ENCODE results near the gene LRRC46. TPM values are rescaled to one million over a fixed set of nuclear protein-coding genes. Genes with fewer than 3 reads are reported as not detected.

LRRC46 gene
- total and polyA plus RNA-seq, 9 of the 15 experiments (the other 6 are each of a cell fraction or from before 2014, with no cell fraction given), result 0.39 to 1.4 (median 0.53) TPM; not detected in 1

DNA sequence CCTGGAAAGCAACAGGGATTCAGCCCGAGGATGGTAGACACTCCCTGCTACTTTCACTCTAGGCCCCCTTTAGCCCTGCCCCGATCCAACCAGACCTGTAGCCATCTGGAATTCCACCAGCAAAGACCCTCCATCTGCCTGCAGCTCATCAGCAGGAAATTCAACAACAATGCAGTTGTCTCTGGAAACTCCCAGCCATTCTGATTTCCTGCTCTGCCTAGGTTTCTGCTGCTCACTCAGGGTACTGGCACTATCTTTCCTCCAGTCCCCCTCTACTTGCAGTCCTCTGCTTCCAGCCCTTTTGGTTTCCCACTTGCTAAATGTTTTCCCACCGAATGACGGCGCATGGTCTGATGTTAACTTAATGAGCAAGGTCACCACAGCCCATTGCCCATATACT, 22.1 kb downstream of the LRRC46 start:
- H3K9me1 ChIP-seq (ENCODE audit: control insufficient read depth, insufficient read depth, low read length), result no peaks in the 10 kb centered on the region
- H4K20me1 ChIP-seq (replicated peaks; ENCODE audit: control insufficient read depth, insufficient read depth, low read length), result no peaks in the 10 kb centered on the region
- ChIA-PET POLR2A (interaction anchor here (1.0 kb wide), 2 partner anchors 13 to 38 kb away, joined by 3 read pairs; no protein-coding TSS in a partner anchor), CTCF (ENCODE audit: low intra/inter-chr PET ratio) (interaction anchor here (1.3 kb wide), 1 partner anchor 12 kb away, joined by 4 read pairs; the partner anchor contains the start of gene SCRN2)
- FAIRE-seq (no peak), DNase-seq (ENCODE audit: extremely low read depth in 1 of 4, low spot score in 3 of 4) (no peak), ATAC-seq (no peak)
- no peaks in the 10 kb centered on the region for H3K36me3 ChIP-seq (ENCODE audit: control insufficient read depth, insufficient read depth, low read length)
- H3K4me1 ChIP-seq (replicated peaks in 1 of 2; ENCODE audit: control insufficient read depth in 2 of 2, insufficient read depth in 2 of 2, low read length in 2 of 2), result peaks cover 31 to 33% of the 10 kb centered on the region in 2 experiments; a peak in 4 of 5 replicates
- no peaks in the 10 kb centered on the region for H3K9me3 ChIP-seq (replicated peaks; ENCODE audit: control insufficient read depth, insufficient read depth, low read depth, low read length)
- no peak overlapping the region for H3K4me2 ChIP-seq (ENCODE audit: insufficient read depth, low read length)
- BruUV-seq (replicated peaks), result no TSS peak
- no peak overlapping the region for H3K9ac ChIP-seq (ENCODE audit: insufficient read depth in 1 of 2, low read depth in 2 of 2, low read length in 2 of 2)
- TF ChIP-seq, protein P1, sequence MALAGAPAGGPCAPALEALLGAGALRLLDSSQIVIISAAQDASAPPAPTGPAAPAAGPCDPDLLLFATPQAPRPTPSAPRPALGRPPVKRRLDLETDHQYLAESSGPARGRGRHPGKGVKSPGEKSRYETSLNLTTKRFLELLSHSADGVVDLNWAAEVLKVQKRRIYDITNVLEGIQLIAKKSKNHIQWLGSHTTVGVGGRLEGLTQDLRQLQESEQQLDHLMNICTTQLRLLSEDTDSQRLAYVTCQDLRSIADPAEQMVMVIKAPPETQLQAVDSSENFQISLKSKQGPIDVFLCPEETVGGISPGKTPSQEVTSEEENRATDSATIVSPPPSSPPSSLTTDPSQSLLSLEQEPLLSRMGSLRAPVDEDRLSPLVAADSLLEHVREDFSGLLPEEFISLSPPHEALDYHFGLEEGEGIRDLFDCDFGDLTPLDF (CRISPR knock-in tag; IDR thresholded peaks at IDR 0.05), result no peak
- TF ChIP-seq CHD2 (IDR thresholded peaks at IDR 0.05; ENCODE audit: low read depth, low read length), result no peak
- TF ChIP-seq, protein P2, sequence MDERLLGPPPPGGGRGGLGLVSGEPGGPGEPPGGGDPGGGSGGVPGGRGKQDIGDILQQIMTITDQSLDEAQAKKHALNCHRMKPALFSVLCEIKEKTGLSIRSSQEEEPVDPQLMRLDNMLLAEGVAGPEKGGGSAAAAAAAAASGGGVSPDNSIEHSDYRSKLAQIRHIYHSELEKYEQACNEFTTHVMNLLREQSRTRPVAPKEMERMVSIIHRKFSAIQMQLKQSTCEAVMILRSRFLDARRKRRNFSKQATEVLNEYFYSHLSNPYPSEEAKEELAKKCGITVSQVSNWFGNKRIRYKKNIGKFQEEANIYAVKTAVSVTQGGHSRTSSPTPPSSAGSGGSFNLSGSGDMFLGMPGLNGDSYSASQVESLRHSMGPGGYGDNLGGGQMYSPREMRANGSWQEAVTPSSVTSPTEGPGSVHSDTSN (CRISPR knock-in tag; IDR thresholded peaks at IDR 0.05; ENCODE audit: low read depth), result no peak
- TF ChIP-seq, protein P2 (tag; conservative IDR thresholded peaks at IDR 0.05; ENCODE audit: low read depth), result no peak
- TF ChIP-seq ZNF121 (CRISPR knock-in tag; conservative IDR thresholded peaks at IDR 0.05), result no peak
- TF ChIP-seq HCFC1 (IDR thresholded peaks at IDR 0.05; ENCODE audit: low read depth, low read length), result no peak
- no peak for TF ChIP-seq CBX1 (IDR thresholded peaks at IDR 0.05; ENCODE audit: low read depth)
- no peak for TF ChIP-seq ZNF707 (CRISPR knock-in tag; conservative IDR thresholded peaks at IDR 0.05)
- no peak for TF ChIP-seq ZBTB2 (IDR thresholded peaks at IDR 0.05)
- H3K27ac ChIP-seq (ENCODE audit: extremely low read depth, low read depth, low read length), result no peak overlapping the region
- peaks cover 18% of the 10 kb centered on the region for H3K79me2 ChIP-seq (ENCODE audit: control insufficient read depth, insufficient read depth, low read length)
- WGBS (ENCODE audit: insufficient coverage, low coverage, missing lambda C conversion rate), result 48% methylated on average over 5 of the region's 5 CpGs
- intact Hi-C loops (cut with micrococcal nuclease), result no loop called here
- in situ Hi-C loops (cut with MboI), result no loop called here
- no peak overlapping the region for H2AFZ ChIP-seq (ENCODE audit: low read depth, low read length)
- peaks cover 0 to 2% of the 10 kb centered on the region in 2 experiments; a peak in 1 of 5 replicates for H3K27me3 ChIP-seq (ENCODE audit: control insufficient read depth in 2 of 2, insufficient read depth in 2 of 2, low read length in 2 of 2)
- no peak overlapping the region for H3K4me3 ChIP-seq
